SK-N-SH treated with all-trans-retinoic acid at 6 μM for 48 hours (cell line): ENCODE measurements around the gene ZNF230.

ENCODE experiments used
- CREB5 ChIP-seq: fragments of 250-450 bp; sonication (Bioruptor Pico); IDR thresholded peaks from 2 replicates; pipeline ENCODE4 v1.5.1; 2020; ENCODE audit warnings: low read depth, mild to moderate bottlenecking, moderate library complexity
- CSRNP3 ChIP-seq: fragments of 250-450 bp; sonication (Bioruptor Pico); IDR thresholded peaks from 2 replicates; pipeline ENCODE4 v1.5.1; 2021; ENCODE audit warnings: mild to moderate bottlenecking, moderate library complexity
- OSR1 ChIP-seq: fragments of 250-450 bp; sonication (Bioruptor Pico); IDR thresholded peaks from 2 replicates; pipeline ENCODE4 v1.8.0; 2022; ENCODE audit warnings: moderate library complexity, mild to moderate bottlenecking, inconsistent platforms
- PATZ1 ChIP-seq: fragments of 250-450 bp; sonication (Bioruptor Pico); IDR thresholded peaks from 2 replicates; pipeline ENCODE4 v1.8.0; 2020; ENCODE audit warnings: mild to moderate bottlenecking, moderate library complexity, borderline replicate concordance
- PPARA ChIP-seq: fragments of 250-450 bp; sonication (Bioruptor Pico); IDR thresholded peaks from 2 replicates; pipeline ENCODE4 v1.5.0; 2020; ENCODE audit warnings: mild to moderate bottlenecking, borderline replicate concordance
- SNAI2 ChIP-seq: fragments of 250-450 bp; sonication (Bioruptor Pico); IDR thresholded peaks from 2 replicates; pipeline ENCODE4 v1.5.0; 2020; ENCODE audit warnings: mild to moderate bottlenecking, moderate library complexity
- TCF4 ChIP-seq: fragments of 250-450 bp; sonication (Bioruptor Pico); IDR thresholded peaks from 2 replicates; pipeline ENCODE4 v1.8.0; 2021; ENCODE audit warnings: mild to moderate bottlenecking, moderate library complexity, borderline replicate concordance
- TSHZ2 ChIP-seq: fragments of 250-450 bp; sonication (Bioruptor Pico); IDR thresholded peaks from 2 replicates; pipeline ENCODE4 v1.5.0; 2020; ENCODE audit warnings: mild to moderate bottlenecking, moderate library complexity
- ZNF565 ChIP-seq: fragments of 450-650 bp; formaldehyde crosslinking; conservative IDR thresholded peaks from 2 replicates; pipeline ENCODE4 v1.5.0; 2020; ENCODE audit warnings: low read depth, mild to moderate bottlenecking, moderate library complexity
- ZNF70 ChIP-seq: fragments of 450-650 bp; formaldehyde crosslinking; IDR thresholded peaks from 2 replicates; pipeline ENCODE4 v1.5.0; 2020; ENCODE audit warnings: mild to moderate bottlenecking, moderate library complexity

- TF ChIP-seq PATZ1 (CRISPR knock-in tag) (no peak), SNAI2 (no peak), TSHZ2 (CRISPR knock-in tag) (no peak), OSR1 (CRISPR knock-in tag) (no peak), PPARA (no peak), CSRNP3 (CRISPR knock-in tag) (no peak), TCF4 (CRISPR knock-in tag) (no peak), CREB5 (no peak), ZNF70 (CRISPR knock-in tag) (no peak), ZNF565 (CRISPR knock-in tag) (no peak)
Observed at GRCh38 chr19:43997631-43998290, 5.0 kb upstream of the ZNF230 start.
